ENCODE measurements around the gene AP5B1.

AP5B1 gene

DNA sequence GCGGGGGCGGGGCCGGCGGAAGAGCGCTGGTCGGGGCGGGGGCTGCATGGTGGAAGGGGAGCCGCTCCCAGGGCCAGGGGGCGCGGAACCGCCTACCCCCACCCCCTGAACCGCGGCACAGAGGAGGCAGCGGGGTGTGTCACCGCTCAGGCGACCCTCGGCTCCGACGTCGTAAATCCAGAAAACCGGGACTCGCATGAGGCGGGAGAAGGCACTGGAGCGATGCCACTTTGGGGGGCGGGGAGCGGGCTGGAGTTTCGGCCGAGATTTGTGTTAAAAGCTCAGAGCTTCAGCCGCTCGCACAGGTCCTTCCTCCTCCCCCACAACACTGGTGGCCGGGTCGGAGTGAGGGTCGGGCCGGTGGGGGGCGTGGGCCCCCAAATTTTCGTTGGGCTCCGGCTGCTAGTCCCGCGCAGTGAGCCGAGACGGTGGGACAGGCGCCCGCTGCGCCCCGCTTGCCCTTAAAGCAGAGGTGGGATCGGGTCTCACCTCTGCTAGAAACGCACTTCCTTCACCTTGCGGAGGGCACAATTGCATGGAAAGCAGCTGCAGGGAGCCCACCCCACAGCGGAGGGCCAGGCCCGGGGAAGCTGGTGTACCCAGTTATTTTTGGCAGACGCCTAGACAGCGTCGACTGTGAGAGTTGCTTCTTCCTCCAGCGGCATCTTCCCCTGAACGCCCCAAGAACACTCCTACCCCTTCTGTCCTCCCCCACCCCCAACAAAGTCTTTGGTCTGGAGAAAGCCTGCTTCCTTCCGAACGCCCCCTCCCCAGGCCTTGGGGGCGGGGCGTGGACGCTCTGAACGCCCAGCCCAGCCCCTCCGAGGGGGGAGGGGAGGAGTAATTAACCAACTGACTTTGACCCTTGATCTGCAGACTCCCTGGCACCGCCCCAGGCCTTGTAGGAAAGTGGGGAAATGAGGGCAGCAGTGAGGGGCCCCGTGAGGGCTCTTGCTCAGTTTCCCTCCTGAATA lies 7.2 kb upstream of the AP5B1 start:
- TF ChIP-seq EZH2 (IDR thresholded peaks at IDR 0.05; ENCODE audit: borderline replicate concordance, low read length) = peak; percentile 93; the same call in 1 of the 2 replicates
- TF ChIP-seq, protein P1, sequence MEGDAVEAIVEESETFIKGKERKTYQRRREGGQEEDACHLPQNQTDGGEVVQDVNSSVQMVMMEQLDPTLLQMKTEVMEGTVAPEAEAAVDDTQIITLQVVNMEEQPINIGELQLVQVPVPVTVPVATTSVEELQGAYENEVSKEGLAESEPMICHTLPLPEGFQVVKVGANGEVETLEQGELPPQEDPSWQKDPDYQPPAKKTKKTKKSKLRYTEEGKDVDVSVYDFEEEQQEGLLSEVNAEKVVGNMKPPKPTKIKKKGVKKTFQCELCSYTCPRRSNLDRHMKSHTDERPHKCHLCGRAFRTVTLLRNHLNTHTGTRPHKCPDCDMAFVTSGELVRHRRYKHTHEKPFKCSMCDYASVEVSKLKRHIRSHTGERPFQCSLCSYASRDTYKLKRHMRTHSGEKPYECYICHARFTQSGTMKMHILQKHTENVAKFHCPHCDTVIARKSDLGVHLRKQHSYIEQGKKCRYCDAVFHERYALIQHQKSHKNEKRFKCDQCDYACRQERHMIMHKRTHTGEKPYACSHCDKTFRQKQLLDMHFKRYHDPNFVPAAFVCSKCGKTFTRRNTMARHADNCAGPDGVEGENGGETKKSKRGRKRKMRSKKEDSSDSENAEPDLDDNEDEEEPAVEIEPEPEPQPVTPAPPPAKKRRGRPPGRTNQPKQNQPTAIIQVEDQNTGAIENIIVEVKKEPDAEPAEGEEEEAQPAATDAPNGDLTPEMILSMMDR (IDR thresholded peaks at IDR 0.05; ENCODE audit: low read length) = no peak
- Histone ChIP-seq H3K4me3 (ENCODE audit: low read depth, low read length, poor library complexity, severe bottlenecking) (no peak overlapping the region), H3K4me1 (ENCODE audit: insufficient read depth, low read length, severe bottlenecking) (peaks cover 24% of the 10 kb centered on the region)

DNA sequence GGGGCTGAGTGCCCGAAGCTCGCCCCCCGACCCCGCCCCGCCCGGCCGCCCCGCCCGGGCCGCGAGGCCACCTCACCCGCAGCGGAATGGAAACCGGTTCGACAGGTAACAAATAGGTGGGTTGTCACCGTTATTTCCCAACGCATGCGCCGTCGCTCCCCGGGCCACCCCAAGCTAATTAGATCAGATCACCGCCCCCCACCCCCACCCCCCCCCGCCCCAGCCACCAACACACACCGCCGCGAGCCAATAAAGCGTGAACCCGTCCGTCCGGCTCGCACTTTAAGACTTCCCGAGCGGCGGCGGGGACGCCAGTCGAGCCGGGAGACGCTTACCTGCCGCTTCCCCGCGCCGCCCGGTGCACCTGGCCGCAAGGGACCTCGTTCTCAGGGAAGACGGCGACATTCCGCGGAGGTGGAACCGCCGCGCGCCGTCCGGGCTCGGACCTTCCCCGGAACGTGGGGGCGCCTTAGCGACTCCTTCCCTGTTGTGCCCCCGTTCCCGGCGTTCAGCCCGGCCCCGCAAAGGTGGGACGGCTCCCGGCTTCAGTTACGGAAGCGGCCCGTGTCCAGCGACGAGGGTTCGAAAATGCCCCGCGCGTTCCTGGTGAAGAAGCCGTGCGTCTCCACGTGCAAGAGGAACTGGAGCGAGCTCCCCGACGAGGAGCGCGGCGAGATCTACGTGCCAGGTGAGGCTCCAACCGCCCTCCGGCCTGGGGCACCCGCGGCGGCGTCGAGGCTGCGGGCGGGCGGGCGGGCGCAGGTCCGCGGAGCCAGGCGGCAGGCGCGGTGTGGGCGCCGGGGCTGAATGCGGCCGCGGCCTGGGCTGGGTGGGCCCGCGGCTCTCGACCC lies 6.2 kb upstream of the AP5B1 start, which contains the start of gene OVOL1:
OVOL1 (plus strand) TSS at position 278 of the 851 bp plus-strand sequence; CDS start at position 589, 311 bp downstream.
- peak within 1 kb of the TSS; percentile 46 for H3K4me2 ChIP-seq (ENCODE audit: low read length)
- no peaks in the 10 kb centered on the region for H3K36me3 ChIP-seq (ENCODE audit: insufficient read depth, low read length)
- no peak within 1 kb of the TSS for H2AFZ ChIP-seq (ENCODE audit: low read length)
- TF ChIP-seq, protein P1 (IDR thresholded peaks at IDR 0.05; ENCODE audit: low read length) = no peak
- TF ChIP-seq EZH2 (IDR thresholded peaks at IDR 0.05; ENCODE audit: borderline replicate concordance, low read length) = no peak
- H3F3A ChIP-seq (ENCODE audit: insufficient read depth, low read length) = no peaks in the 10 kb centered on the region
- no peak within 1 kb of the TSS for H3K9ac ChIP-seq (ENCODE audit: low read length)
- H3K27ac ChIP-seq (ENCODE audit: low read depth, low read length, poor library complexity, severe bottlenecking) = no peak within 1 kb of the TSS
- H3K9me3 ChIP-seq (ENCODE audit: low read length) = no peaks in the 10 kb centered on the region
- peaks cover 28% of the 10 kb centered on the region for H3K27me3 ChIP-seq (ENCODE audit: insufficient read depth, low read length)
- no peaks in the 10 kb centered on the region for H3K9me2 ChIP-seq (ENCODE audit: low read depth, low read length)
- no peaks in the 10 kb centered on the region for H4K20me1 ChIP-seq (ENCODE audit: insufficient read depth, low read length)
- peaks cover 23% of the 10 kb centered on the region for H3K4me1 ChIP-seq (ENCODE audit: insufficient read depth, low read length, severe bottlenecking)
- no peaks in the 10 kb centered on the region for H3K79me2 ChIP-seq (ENCODE audit: insufficient read depth, low read length)
- H3K4me3 ChIP-seq (ENCODE audit: low read depth, low read length, poor library complexity, severe bottlenecking) = no peak within 1 kb of the TSS

More for the DNA sequence above, 7.2 kb upstream of the AP5B1 start:
- peaks cover 28% of the 10 kb centered on the region for H3K27me3 ChIP-seq (ENCODE audit: insufficient read depth, low read length)
- H3F3A ChIP-seq (ENCODE audit: insufficient read depth, low read length) = no peaks in the 10 kb centered on the region
- peak overlapping the region; percentile 46 for H3K4me2 ChIP-seq (ENCODE audit: low read length)
- H3K9me2 ChIP-seq (ENCODE audit: low read depth, low read length) = no peaks in the 10 kb centered on the region
- H3K36me3 ChIP-seq (ENCODE audit: insufficient read depth, low read length) = no peaks in the 10 kb centered on the region
- no peak overlapping the region for H2AFZ ChIP-seq (ENCODE audit: low read length)
- H3K27ac ChIP-seq (ENCODE audit: low read depth, low read length, poor library complexity, severe bottlenecking) = no peak overlapping the region
- H3K79me2 ChIP-seq (ENCODE audit: insufficient read depth, low read length) = no peaks in the 10 kb centered on the region
- no peaks in the 10 kb centered on the region for H3K9me3 ChIP-seq (ENCODE audit: low read length)
- no peaks in the 10 kb centered on the region for H4K20me1 ChIP-seq (ENCODE audit: insufficient read depth, low read length)
- no peak overlapping the region for H3K9ac ChIP-seq (ENCODE audit: low read length)

DNA sequence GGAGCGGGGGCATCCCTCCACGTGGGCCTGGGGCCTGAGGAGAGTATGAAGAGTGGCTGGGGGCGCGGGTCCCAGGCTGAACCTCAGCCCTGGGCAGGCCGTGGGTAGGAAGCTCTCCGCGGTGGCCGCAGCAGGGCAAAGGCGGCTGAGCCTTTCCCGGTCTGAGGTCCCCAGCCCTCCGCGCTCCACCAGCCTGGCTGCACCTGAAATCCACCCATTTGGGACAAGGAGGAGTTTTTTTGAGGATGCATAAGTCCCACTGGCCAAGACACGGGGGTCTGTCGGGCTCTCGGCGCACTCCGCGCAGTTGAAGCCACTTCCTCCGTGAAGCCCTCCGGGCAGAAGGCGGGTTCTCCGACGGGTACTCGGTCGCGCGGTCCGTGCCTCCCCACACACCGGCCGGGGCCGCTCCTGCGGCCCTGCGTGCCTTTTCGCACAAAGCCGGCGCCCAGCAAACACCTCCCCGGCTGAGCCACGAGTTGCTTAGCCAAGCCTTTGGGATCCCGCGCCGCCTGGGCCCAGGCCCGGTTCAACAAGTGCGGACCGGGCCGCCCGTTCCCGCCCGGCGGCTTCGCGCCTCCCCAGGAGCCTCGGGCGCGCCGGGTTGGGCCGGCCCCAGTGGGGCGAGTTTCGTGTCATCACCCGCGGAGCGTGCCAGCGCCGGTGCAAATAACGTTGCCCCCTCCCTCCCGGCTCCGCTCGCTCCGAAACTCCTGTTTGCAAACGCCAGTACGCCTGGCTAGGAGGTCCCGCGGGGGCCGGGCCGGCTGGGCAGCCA lies 5.4 kb upstream of the AP5B1 start:
- Histone ChIP-seq H4K20me1 (ENCODE audit: insufficient read depth, low read length) (no peaks in the 10 kb centered on the region), H3K4me3 (ENCODE audit: low read depth, low read length, poor library complexity, severe bottlenecking) (no peak overlapping the region), H3K27me3 (ENCODE audit: insufficient read depth, low read length) (peaks cover 27% of the 10 kb centered on the region), H3K4me2 (ENCODE audit: low read length) (no peak overlapping the region), H3K79me2 (ENCODE audit: insufficient read depth, low read length) (no peaks in the 10 kb centered on the region), H3K9me3 (ENCODE audit: low read length) (no peaks in the 10 kb centered on the region), H3K36me3 (ENCODE audit: insufficient read depth, low read length) (no peaks in the 10 kb centered on the region), H3K27ac (ENCODE audit: low read depth, low read length, poor library complexity, severe bottlenecking) (no peak overlapping the region), H3K9ac (ENCODE audit: low read length) (no peak overlapping the region), H3K9me2 (ENCODE audit: low read depth, low read length) (no peaks in the 10 kb centered on the region), H2AFZ (ENCODE audit: low read length) (no peak overlapping the region), H3K4me1 (ENCODE audit: insufficient read depth, low read length, severe bottlenecking) (peaks cover 15% of the 10 kb centered on the region), H3F3A (ENCODE audit: insufficient read depth, low read length) (no peaks in the 10 kb centered on the region)
- TF ChIP-seq, protein P1 (IDR thresholded peaks at IDR 0.05; ENCODE audit: low read length) = no peak
- TF ChIP-seq EZH2 (IDR thresholded peaks at IDR 0.05; ENCODE audit: borderline replicate concordance, low read length) = no peak

Data from OCI-LY1 (cell line).